Osteocyte (in vitro differentiated cells): ENCODE measurements around the gene NFIX. TPM values are rescaled to one million over a fixed set of nuclear protein-coding genes. Genes with fewer than 3 reads are reported as not detected.

ENCODE experiments used
- DNase-seq: peaks from one replicate; pipeline ENCODE4 v3.0.0; 2021; ENCODE audit warnings: mixed read lengths; ENCODE audit not compliant: unreplicated experiment; ENCODE audit errors: extremely low spot score
- H3K27ac Mint-ChIP-seq: one replicate; pipeline ENCODE4 v1.8.0; 2021; ENCODE audit warnings: mild to moderate bottlenecking, mixed read lengths; ENCODE audit not compliant: unreplicated experiment
- H3K27me3 Mint-ChIP-seq: one replicate; pipeline ENCODE4 v1.8.0; 2021; ENCODE audit warnings: mixed read lengths; ENCODE audit not compliant: unreplicated experiment
- H3K36me3 Mint-ChIP-seq: one replicate; pipeline ENCODE4 v1.8.0; 2021; ENCODE audit warnings: mixed read lengths; ENCODE audit not compliant: unreplicated experiment
- H3K4me1 Mint-ChIP-seq: one replicate; pipeline ENCODE4 v1.8.0; 2021; ENCODE audit warnings: mixed read lengths; ENCODE audit not compliant: unreplicated experiment
- H3K4me3 Mint-ChIP-seq: one replicate; pipeline ENCODE4 v1.8.0; 2021; ENCODE audit warnings: mild to moderate bottlenecking, moderate library complexity, mixed read lengths; ENCODE audit not compliant: unreplicated experiment
- H3K9me3 Mint-ChIP-seq: one replicate; pipeline ENCODE4 v1.8.0; 2021; ENCODE audit warnings: mixed read lengths; ENCODE audit not compliant: unreplicated experiment
- CTCF ChIP-seq: fragments of 200-600 bp; sonication (generic); IDR thresholded peaks from 2 replicates; pipeline ENCODE4 v1.5.0; 2021; ENCODE audit warnings: antibody characterized with exemption, mild to moderate bottlenecking, moderate library complexity
- total RNA-seq: library from RNA; stranded (reverse); gene quantifications from 2 replicates; pipeline ENCODE4 v1.2.1, GENCODE V29; 2021

NFIX gene
- total RNA-seq, 1 donor from 2014 or later: 87.0 TPM

- Mint-ChIP-seq H3K4me3 (no peak overlapping the region), H3K27me3 (peaks cover 4% of the 10 kb centered on the region), H3K36me3 (no peaks in the 10 kb centered on the region), H3K27ac (no peak overlapping the region), H3K4me1 (peaks cover 4% of the 10 kb centered on the region), H3K9me3 (no peaks in the 10 kb centered on the region)
- DNase-seq: no peak
- TF ChIP-seq CTCF: peak; percentile 64
Measured at GRCh38 chr19:13104360-13104847, 109.1 kb downstream of the NFIX start.

- H3K27me3 Mint-ChIP-seq: peaks cover under 1% of the 10 kb centered on the region
Measured at GRCh38 chr19:13104848-13105711, 109.8 kb downstream of the NFIX start.

GRCh38 chr19:13109361-13110098 is 114.3 kb downstream of the NFIX start:
- Mint-ChIP-seq H3K9me3 (no peaks in the 10 kb centered on the region), H3K4me1 (no peaks in the 10 kb centered on the region), H3K27me3 (no peaks in the 10 kb centered on the region), H3K27ac (no peak overlapping the region), H3K36me3 (peaks cover 4% of the 10 kb centered on the region), H3K4me3 (no peak overlapping the region)
- no peak for DNase-seq
- no peak for TF ChIP-seq CTCF

More at GRCh38 chr19:13104848-13105711, 109.8 kb downstream of the NFIX start:
- no peak overlapping the region for H3K4me3 Mint-ChIP-seq
- peak; percentile 4 for TF ChIP-seq CTCF
- H3K27ac Mint-ChIP-seq: no peak overlapping the region
- peaks cover 2% of the 10 kb centered on the region for H3K36me3 Mint-ChIP-seq
- H3K4me1 Mint-ChIP-seq: peaks cover 1% of the 10 kb centered on the region
- no peaks in the 10 kb centered on the region for H3K9me3 Mint-ChIP-seq
- no peak for DNase-seq

- H3K4me3 Mint-ChIP-seq: no peak overlapping the region
- H3K9me3 Mint-ChIP-seq: no peaks in the 10 kb centered on the region
- TF ChIP-seq CTCF: no peak
- H3K27ac Mint-ChIP-seq: no peak overlapping the region
- no peaks in the 10 kb centered on the region for H3K4me1 Mint-ChIP-seq
- no peaks in the 10 kb centered on the region for H3K27me3 Mint-ChIP-seq
- no peak for DNase-seq
- H3K36me3 Mint-ChIP-seq: peaks cover 4% of the 10 kb centered on the region
Measured at GRCh38 chr19:13110099-13110610, 114.9 kb downstream of the NFIX start.

GRCh38 chr19:13112555-13112954 is 117.3 kb downstream of the NFIX start:
- no peak overlapping the region for H3K27ac Mint-ChIP-seq
- peaks cover 4% of the 10 kb centered on the region for H3K36me3 Mint-ChIP-seq
- peaks cover 17% of the 10 kb centered on the region for H3K4me1 Mint-ChIP-seq
- no peaks in the 10 kb centered on the region for H3K9me3 Mint-ChIP-seq
- no peak for DNase-seq
- H3K4me3 Mint-ChIP-seq: no peak overlapping the region
- TF ChIP-seq CTCF: no peak
- no peaks in the 10 kb centered on the region for H3K27me3 Mint-ChIP-seq
